Measurements from ENCODE around the gene PPP2R5D. TPM values are rescaled to one million over a fixed set of nuclear protein-coding genes. Genes with fewer than 3 reads are reported as not detected.

The PPP2R5D gene
- total RNA-seq, 3 donors from 2014 or later = 35.9 to 45.0 (median 38.8) TPM

DNA sequence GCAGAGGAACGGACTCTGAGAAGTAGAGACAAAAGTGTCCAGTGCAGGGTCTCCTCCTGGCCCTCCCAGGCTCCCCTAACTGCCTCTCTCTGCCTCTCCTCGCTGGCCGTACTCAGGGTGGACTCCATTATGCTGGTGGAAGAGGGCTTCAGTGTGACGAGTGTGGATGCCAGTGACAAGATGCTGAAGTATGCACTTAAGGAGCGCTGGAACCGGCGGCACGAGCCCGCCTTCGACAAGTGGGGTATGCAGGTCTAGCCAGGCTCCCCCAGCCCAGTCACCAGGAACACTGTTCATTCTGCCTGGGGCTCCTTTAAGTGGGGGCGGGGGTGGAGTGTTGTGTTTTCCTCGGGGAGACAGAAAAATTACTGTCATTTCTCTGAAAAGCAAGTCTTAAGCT, 22.3 kb upstream of the PPP2R5D start:
- ATAC-seq (no peak), DNase-seq (no peak)
- TF ChIP-seq CTCF (IDR thresholded peaks at IDR 0.05) = no peak
- Histone ChIP-seq H3K4me3 (no peak overlapping the region), H3K4me1 (ENCODE audit: low read depth) (peaks cover 5% of the 10 kb centered on the region), H3K36me3 (ENCODE audit: low read depth) (no peaks in the 10 kb centered on the region), H3K9me3 (no peaks in the 10 kb centered on the region)
- intact Hi-C loops (cut with DNase I, micrococcal nuclease) = no loop called here

GRCh38 chr6:42962502-42963178, 21.7 kb upstream of the PPP2R5D start:
- intact Hi-C loops (cut with DNase I, micrococcal nuclease) = no loop called here
- no peak for ATAC-seq
- no peaks in the 10 kb centered on the region for H3K36me3 ChIP-seq (ENCODE audit: low read depth)

GRCh38 chr6:42963179-42963854, 21.1 kb upstream of the PPP2R5D start:
- peaks cover 5% of the 10 kb centered on the region for H3K4me1 ChIP-seq (ENCODE audit: low read depth)
- no peaks in the 10 kb centered on the region for H3K9me3 ChIP-seq
- intact Hi-C loops (cut with DNase I, micrococcal nuclease) = no loop called here
- DNase-seq (no peak), ATAC-seq (no peak)
- TF ChIP-seq CTCF (IDR thresholded peaks at IDR 0.05) = no peak
- H3K4me3 ChIP-seq = no peak overlapping the region
- no peaks in the 10 kb centered on the region for H3K36me3 ChIP-seq (ENCODE audit: low read depth)

More at GRCh38 chr6:42962502-42963178, 21.7 kb upstream of the PPP2R5D start:
- no peak overlapping the region for H3K4me3 ChIP-seq
- no peaks in the 10 kb centered on the region for H3K9me3 ChIP-seq
- DNase-seq = no peak
- H3K4me1 ChIP-seq (ENCODE audit: low read depth) = peaks cover 5% of the 10 kb centered on the region
- TF ChIP-seq CTCF (IDR thresholded peaks at IDR 0.05) = no peak

DNA sequence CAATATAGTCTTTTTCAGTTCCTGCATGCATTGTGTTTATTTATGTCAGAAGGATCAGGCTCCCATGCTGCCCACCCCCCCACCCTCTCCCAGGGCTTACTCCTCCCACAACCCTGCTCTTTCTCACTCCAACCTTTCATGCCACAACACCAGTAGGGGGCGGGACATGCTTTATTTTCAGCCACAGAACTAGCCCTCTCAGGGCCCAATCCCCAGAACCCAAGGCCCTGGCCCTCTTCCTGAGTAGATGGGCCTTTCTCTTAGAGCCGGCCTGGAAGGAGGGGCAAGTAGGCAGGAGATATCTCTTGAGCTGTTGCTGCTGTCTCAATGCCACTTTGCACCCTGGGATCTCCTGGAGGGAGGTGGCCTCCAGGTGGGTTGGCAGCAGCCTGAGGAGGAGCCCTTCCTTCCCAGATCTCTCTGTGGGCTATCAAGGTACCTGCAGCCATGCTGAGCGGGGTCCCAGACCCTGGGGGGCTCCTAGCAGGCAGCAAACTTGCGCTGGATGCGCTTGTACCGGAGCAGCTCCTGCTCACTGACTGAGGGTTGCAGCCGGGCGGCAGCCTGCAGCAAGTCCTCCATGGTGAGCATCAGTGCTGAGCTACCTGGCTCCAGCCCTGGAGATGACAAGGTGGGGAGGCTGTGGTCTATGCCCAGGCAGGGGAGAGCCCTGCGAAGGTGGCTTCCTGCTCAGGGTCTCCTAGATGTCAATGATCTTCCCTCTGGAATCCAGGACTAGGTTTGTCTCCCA, 20.3 kb upstream of the PPP2R5D start:
- H3K36me3 ChIP-seq (ENCODE audit: low read depth) = no peaks in the 10 kb centered on the region
- intact Hi-C loops (cut with DNase I, micrococcal nuclease) = no loop called here

GRCh38 chr6:42966571-42966970, 17.8 kb upstream of the PPP2R5D start:
- no peak overlapping the region for H3K4me3 ChIP-seq
- no peaks in the 10 kb centered on the region for H3K9me3 ChIP-seq
- DNase-seq (no peak), ATAC-seq (no peak)
- no peak for TF ChIP-seq CTCF (IDR thresholded peaks at IDR 0.05)
- no peaks in the 10 kb centered on the region for H3K36me3 ChIP-seq (ENCODE audit: low read depth)
- intact Hi-C loops (cut with DNase I, micrococcal nuclease) = no loop called here
- H3K4me1 ChIP-seq (ENCODE audit: low read depth) = no peaks in the 10 kb centered on the region

More for the DNA sequence above, 20.3 kb upstream of the PPP2R5D start:
- ATAC-seq (peak; percentile 29), DNase-seq (peak in 1 of 3 donors; percentile 50)
- Histone ChIP-seq H3K4me3 (no peak overlapping the region), H3K9me3 (no peaks in the 10 kb centered on the region), H3K4me1 (ENCODE audit: low read depth) (peaks cover 5% of the 10 kb centered on the region)
- no peak for TF ChIP-seq CTCF (IDR thresholded peaks at IDR 0.05)
